SK-N-SH (cell line): ENCODE data around the gene PDIA6. TPM values are rescaled to one million over a fixed set of nuclear protein-coding genes. Genes with fewer than 3 reads are reported as not detected.

Source experiments
- CTCF ChIA-PET: fragments of 300-600, 350-600 bp; formaldehyde crosslinking; extraction: SDS; loops from one replicate; lab custom pipeline; 2021; lab: Yijun Ruan, JAX
- POLR2A ChIA-PET: fragments of 350-600 bp; sonication (Branson Sonifier 250); formaldehyde crosslinking; extraction: SDS; loops from one replicate; lab custom pipeline; 2020; ENCODE audit warnings: antibody characterized with exemption, inconsistent platforms; lab: Yijun Ruan, JAX
- DNase-seq: peaks from one replicate; pipeline ENCODE4 v3.0.0; 2012
- H2AFZ ChIP-seq: fragments of 200-600 bp; sonication (generic); 2 replicates; pipeline ENCODE4 v1.8.1; 2016; ENCODE audit warnings: antibody characterized with exemption, mild to moderate bottlenecking, low read depth
- H3F3A ChIP-seq: fragments of 200-600 bp; sonication (generic); replicated peaks from 2 replicates; pipeline ENCODE3; 2016; ENCODE audit warnings: antibody characterized with exemption, mild to moderate bottlenecking; ENCODE audit not compliant: insufficient read depth
- H3K27ac ChIP-seq, 2 experiments: fragments of 200-500 bp in 1 of 2; fragments of 200-600 bp in 1 of 2; sonication (Bioruptor generic) in 1 of 2; sonication (generic), shearing (Covaris generic) in 1 of 2; 2 replicates each; pipeline versions ENCODE4 v1.5.1 to v1.6.1; 2014 to 2016; ENCODE audit warnings: low read depth in 2 of 2, inconsistent platforms in 1 of 2, low read length in 1 of 2, mild to moderate bottlenecking in 1 of 2, mixed read lengths in 1 of 2
- H3K27me3 ChIP-seq: fragments of 200-600 bp; sonication (generic), shearing (Covaris generic); 2 replicates; pipeline ENCODE4 v1.6.1; 2016; ENCODE audit warnings: mixed run types; ENCODE audit not compliant: insufficient read depth
- H3K36me3 ChIP-seq, 2 experiments: fragments of 200-500 bp in 1 of 2; fragments of 200-600 bp in 1 of 2; sonication (Bioruptor generic) in 1 of 2; sonication (generic) in 1 of 2; replicated peaks in 1 of 2; 2 replicates each; pipeline versions ENCODE3 to v1.5.1; 2014 to 2016; ENCODE audit warnings: low read length in 1 of 2, mild to moderate bottlenecking in 1 of 2; ENCODE audit not compliant: insufficient read depth in 2 of 2, control insufficient read depth in 1 of 2
- H3K4me1 ChIP-seq, 2 experiments: fragments of 200-500 bp in 1 of 2; fragments of 200-600 bp in 1 of 2; sonication (Bioruptor generic) in 1 of 2; sonication (generic), shearing (Covaris generic) in 1 of 2; 2 replicates each; pipeline versions ENCODE4 v1.5.1 to v1.6.1; 2014 to 2016; ENCODE audit warnings: low read depth in 1 of 2, low read length in 1 of 2, mixed run types in 1 of 2; ENCODE audit not compliant: insufficient read depth in 2 of 2, control insufficient read depth in 1 of 2
- H3K4me2 ChIP-seq: fragments of 200-600 bp; sonication (generic), shearing (Covaris generic); 2 replicates; pipeline ENCODE4 v1.6.1; 2017; ENCODE audit warnings: mixed run types
- H3K4me3 ChIP-seq, 2 experiments: fragments of 200-500 bp in 1 of 2; fragments of 200-600 bp in 1 of 2; sonication (Bioruptor generic) in 1 of 2; sonication (generic), shearing (Covaris generic) in 1 of 2; 2 replicates each; pipeline versions ENCODE4 v1.5.1 to v1.8.1; 2014 to 2016; ENCODE audit warnings: low read depth in 2 of 2, inconsistent platforms in 1 of 2, low read length in 1 of 2, mild to moderate bottlenecking in 1 of 2, mixed read lengths in 1 of 2, moderate library complexity in 1 of 2
- H3K79me2 ChIP-seq: fragments of 200-600 bp; sonication (generic); 2 replicates; pipeline ENCODE4 v1.8.1; 2017; ENCODE audit warnings: mild to moderate bottlenecking; ENCODE audit not compliant: insufficient read depth
- H3K9ac ChIP-seq: fragments of 200-600 bp; sonication (generic); 2 replicates; pipeline ENCODE4 v1.6.1; 2017; ENCODE audit warnings: mixed run types
- H3K9me2 ChIP-seq: fragments of 200-600 bp; sonication (generic); 2 replicates; pipeline ENCODE4 v1.6.1; 2017; ENCODE audit warnings: mixed run types
- H3K9me3 ChIP-seq: fragments of 200-600 bp; sonication (generic); 2 replicates; pipeline ENCODE4 v1.6.1; 2017; ENCODE audit warnings: mixed run types, mild to moderate bottlenecking, moderate library complexity
- H4K20me1 ChIP-seq: fragments of 200-600 bp; sonication (generic); 2 replicates; pipeline ENCODE4 v1.6.1; 2017; ENCODE audit warnings: mild to moderate bottlenecking, mixed run types; ENCODE audit not compliant: insufficient read depth
- CHD2 ChIP-seq: fragments of 150-350 bp; IDR thresholded peaks from 2 replicates; pipeline ENCODE4 v1.6.1; 2018; ENCODE audit warnings: low read length; ENCODE audit not compliant: partially characterized antibody
- ELF1 ChIP-seq: IDR thresholded peaks from 2 replicates; pipeline ENCODE4 v1.4.0; 2012
- GABPA ChIP-seq: IDR thresholded peaks from 2 replicates; pipeline ENCODE4 v1.4.0; 2012; ENCODE audit warnings: low read depth, mild to moderate bottlenecking
- NRF1 ChIP-seq: IDR thresholded peaks from 2 replicates; pipeline ENCODE4 v1.6.1; 2012; ENCODE audit warnings: low read depth, mild to moderate bottlenecking, low read length
- POLR2AphosphoS5 ChIP-seq: IDR thresholded peaks from 2 replicates; pipeline ENCODE4 v1.6.1; 2012; ENCODE audit warnings: low read depth, low read length
- RFX5 ChIP-seq: IDR thresholded peaks from 2 replicates; pipeline ENCODE4 v1.6.1; 2012; ENCODE audit warnings: mild to moderate bottlenecking, improper control_type of control experiment, low read length
- RXRA ChIP-seq: IDR thresholded peaks from 2 replicates; pipeline ENCODE4 v1.4.0; 2012; ENCODE audit warnings: low read depth, mild to moderate bottlenecking, borderline replicate concordance
- SIN3A ChIP-seq: IDR thresholded peaks from 2 replicates; pipeline ENCODE4 v1.6.1; 2012; ENCODE audit warnings: low read depth, mild to moderate bottlenecking, low read length, moderate library complexity, borderline replicate concordance
- TAF1 ChIP-seq: IDR thresholded peaks from 2 replicates; pipeline ENCODE4 v1.6.1; 2012; ENCODE audit warnings: low read depth, mild to moderate bottlenecking, low read length, moderate library complexity, borderline replicate concordance
- USF1 ChIP-seq: IDR thresholded peaks from 2 replicates; pipeline ENCODE4 v1.4.0; 2012; ENCODE audit warnings: low read depth, borderline replicate concordance
- ZBTB33 ChIP-seq: IDR thresholded peaks from 2 replicates; pipeline ENCODE4 v1.4.0; 2012; ENCODE audit warnings: low read depth, borderline replicate concordance
- WGBS: methylation state at CpG from one replicate; pipeline ENCODE4 v1.1.6; 2017; ENCODE audit warnings: low lambda C conversion rate; 5-methylcytosine and 5-hydroxymethylcytosine counted together
- polyA plus RNA-seq, 3 experiments: library from polyadenylated mRNA; depleted of rRNA; stranded (reverse); fragments of >200 nt; gene quantifications; 2 replicates each; pipeline ENCODE4 v1.2.3, GENCODE V29; 2012
- TF ChIP-seq, protein P1 (sequence below): fragments of 150-350 bp; IDR thresholded peaks from 2 replicates; pipeline ENCODE4 v1.6.1; 2017; ENCODE audit warnings: antibody characterized with exemption, low read length, low read depth, borderline replicate concordance
- TF ChIP-seq, protein P2 (sequence below): fragments of 200-600 bp; sonication (generic); IDR thresholded peaks from 2 replicates; pipeline ENCODE4 v1.6.1; 2017; ENCODE audit warnings: antibody characterized with exemption, mild to moderate bottlenecking, moderate library complexity

PDIA6 gene
- polyA plus RNA-seq, 1 of the 3 experiments (the other 2 are of a cell fraction), result 325 TPM

- TF ChIP-seq ZBTB33, result no peak
- TF ChIP-seq USF1, result no peak
- TF ChIP-seq TAF1, result no peak
- peak; percentile 54 for TF ChIP-seq CHD2
- TF ChIP-seq NRF1, result peak; percentile 43; the same call in 1 of the 2 replicates
- no peak for TF ChIP-seq POLR2AphosphoS5
- no peak for TF ChIP-seq RXRA
- TF ChIP-seq RFX5, result no peak
- no peak for TF ChIP-seq GABPA
- TF ChIP-seq ELF1, result no peak
- no peak for TF ChIP-seq SIN3A
These were observed 19.8 kb upstream of the PDIA6 start (continued) for GRCh38 chr2:10832203-10832936.

DNA sequence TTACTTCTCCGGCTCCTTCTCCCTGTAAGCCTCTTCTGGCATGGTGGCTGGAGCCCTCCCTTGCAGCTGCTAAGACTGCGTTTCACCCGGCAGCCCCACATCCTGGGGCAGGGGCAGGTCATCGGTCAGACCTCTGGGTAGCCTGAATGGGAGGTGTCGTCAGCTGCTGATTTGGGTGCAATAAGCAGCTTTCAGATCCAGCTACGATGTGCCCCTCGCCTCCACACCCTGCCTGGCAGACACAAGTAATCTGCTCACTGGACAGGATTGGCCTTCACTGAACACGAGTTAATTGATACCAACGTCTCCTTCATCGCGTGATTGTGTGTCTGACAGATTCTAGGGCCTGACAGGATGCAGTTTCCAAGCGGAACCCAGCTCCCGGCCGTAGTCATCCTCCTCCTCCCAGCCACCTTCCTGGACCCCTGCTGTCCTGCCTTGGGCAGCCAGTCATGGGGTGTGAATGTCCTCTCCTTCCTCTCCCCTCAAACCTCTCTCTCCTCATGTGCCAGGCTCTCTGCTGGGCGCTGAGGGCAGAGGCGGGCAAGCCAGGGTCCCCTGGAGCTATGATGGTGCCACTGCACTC is 18.9 kb upstream of the PDIA6 start:
- no peaks in the 10 kb centered on the region for H3K9me2 ChIP-seq
- no peak overlapping the region for H3K9ac ChIP-seq
- POLR2A ChIA-PET, result interaction anchor here (0.9 to 1.4 kb wide), 2 partner anchors 19 to 298 kb away, joined by 3 read pairs; partner anchors contain the start of gene PDIA6
- no peak for DNase-seq
- H3K4me2 ChIP-seq, result no peak overlapping the region
- H3K27ac ChIP-seq, result no peak overlapping the region
- no peak overlapping the region for H3K4me3 ChIP-seq
- TF ChIP-seq RFX5 (no peak), NRF1 (no peak), CHD2 (no peak)
- TF ChIP-seq, protein P1, sequence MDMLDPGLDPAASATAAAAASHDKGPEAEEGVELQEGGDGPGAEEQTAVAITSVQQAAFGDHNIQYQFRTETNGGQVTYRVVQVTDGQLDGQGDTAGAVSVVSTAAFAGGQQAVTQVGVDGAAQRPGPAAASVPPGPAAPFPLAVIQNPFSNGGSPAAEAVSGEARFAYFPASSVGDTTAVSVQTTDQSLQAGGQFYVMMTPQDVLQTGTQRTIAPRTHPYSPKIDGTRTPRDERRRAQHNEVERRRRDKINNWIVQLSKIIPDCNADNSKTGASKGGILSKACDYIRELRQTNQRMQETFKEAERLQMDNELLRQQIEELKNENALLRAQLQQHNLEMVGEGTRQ, result no peak
- TF ChIP-seq, protein P2, sequence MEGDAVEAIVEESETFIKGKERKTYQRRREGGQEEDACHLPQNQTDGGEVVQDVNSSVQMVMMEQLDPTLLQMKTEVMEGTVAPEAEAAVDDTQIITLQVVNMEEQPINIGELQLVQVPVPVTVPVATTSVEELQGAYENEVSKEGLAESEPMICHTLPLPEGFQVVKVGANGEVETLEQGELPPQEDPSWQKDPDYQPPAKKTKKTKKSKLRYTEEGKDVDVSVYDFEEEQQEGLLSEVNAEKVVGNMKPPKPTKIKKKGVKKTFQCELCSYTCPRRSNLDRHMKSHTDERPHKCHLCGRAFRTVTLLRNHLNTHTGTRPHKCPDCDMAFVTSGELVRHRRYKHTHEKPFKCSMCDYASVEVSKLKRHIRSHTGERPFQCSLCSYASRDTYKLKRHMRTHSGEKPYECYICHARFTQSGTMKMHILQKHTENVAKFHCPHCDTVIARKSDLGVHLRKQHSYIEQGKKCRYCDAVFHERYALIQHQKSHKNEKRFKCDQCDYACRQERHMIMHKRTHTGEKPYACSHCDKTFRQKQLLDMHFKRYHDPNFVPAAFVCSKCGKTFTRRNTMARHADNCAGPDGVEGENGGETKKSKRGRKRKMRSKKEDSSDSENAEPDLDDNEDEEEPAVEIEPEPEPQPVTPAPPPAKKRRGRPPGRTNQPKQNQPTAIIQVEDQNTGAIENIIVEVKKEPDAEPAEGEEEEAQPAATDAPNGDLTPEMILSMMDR, result no peak
- H3K27me3 ChIP-seq, result peaks cover 36% of the 10 kb centered on the region; the same call in 1 of the 2 replicates
- no peaks in the 10 kb centered on the region for H3K9me3 ChIP-seq
- 72% methylated on average over 16 of the region's 16 CpGs for WGBS
- no peaks in the 10 kb centered on the region for H3F3A ChIP-seq
- H3K4me1 ChIP-seq, result peaks cover 0 to 29% of the 10 kb centered on the region in 2 experiments; a peak in 1 of 4 replicates
- no peaks in the 10 kb centered on the region for H3K36me3 ChIP-seq
- no peak overlapping the region for H2AFZ ChIP-seq
- no peaks in the 10 kb centered on the region for H4K20me1 ChIP-seq
- CTCF ChIA-PET, result interaction anchor here (0.6 to 11.5 kb wide), 85 partner anchors 11 to 753 kb away, joined by 3 to 666 read pairs (median 7); partner anchors contain the start of genes KCNF1, PDIA6 and ROCK2
- no peaks in the 10 kb centered on the region for H3K79me2 ChIP-seq
